Measurements from ENCODE around the gene AP1M2. TPM values are rescaled to one million over a fixed set of nuclear protein-coding genes. Genes with fewer than 3 reads are reported as not detected.

Gene AP1M2
- total RNA-seq, 1 donor from 2014 or later, result 4.5 TPM

GRCh38 chr19:10617409-10618121 lies 30.5 kb upstream of the AP1M2 start:
- Histone ChIP-seq H3K27ac (ENCODE audit: low read depth, low read length) (peak overlapping the region; percentile 69), H3K79me2 (ENCODE audit: insufficient read depth, low read length) (peaks cover 30% of the 10 kb centered on the region), H3K4me2 (ENCODE audit: low read length) (peak overlapping the region; percentile 61), H3K9me3 (ENCODE audit: insufficient read depth, low read depth, low read length) (no peaks in the 10 kb centered on the region), H2AFZ (ENCODE audit: low read depth, low read length) (peak overlapping the region; percentile 38), H3K36me3 (ENCODE audit: insufficient read depth, low read length) (peaks cover 2% of the 10 kb centered on the region), H3K9ac (ENCODE audit: low read length) (peak overlapping the region; percentile 50), H3K27me3 (ENCODE audit: insufficient read depth, low read length) (no peaks in the 10 kb centered on the region), H4K20me1 (ENCODE audit: insufficient read depth, low read length) (peaks cover 11% of the 10 kb centered on the region), H3K4me3 (ENCODE audit: insufficient read depth, low read depth, low read length) (no peak overlapping the region), H3K4me1 (ENCODE audit: insufficient read depth, low read length) (peaks cover 9% of the 10 kb centered on the region)
- no peaks in the 10 kb centered on the region for H3K27me3 Mint-ChIP-seq (ENCODE audit: low read depth, unreplicated experiment)
- peak overlapping the region; percentile 58 for H3K4me3 Mint-ChIP-seq (ENCODE audit: unreplicated experiment)
- peak; percentile 87 for DNase-seq (ENCODE audit: low read depth)
- peaks cover 7% of the 10 kb centered on the region for H3K4me1 Mint-ChIP-seq (ENCODE audit: low read depth, unreplicated experiment)
- peak; percentile 26 for FAIRE-seq
- H3K9me3 Mint-ChIP-seq (ENCODE audit: unreplicated experiment), result no peaks in the 10 kb centered on the region
- H3K27ac Mint-ChIP-seq (ENCODE audit: unreplicated experiment), result peak overlapping the region; percentile 77
- H3K36me3 Mint-ChIP-seq (ENCODE audit: low read depth, unreplicated experiment), result peaks cover 10% of the 10 kb centered on the region
- TF ChIP-seq EZH2 (IDR thresholded peaks at IDR 0.05; ENCODE audit: insufficient read depth, low read length) (no peak), CTCF (IDR thresholded peaks at IDR 0.05; ENCODE audit: insufficient read depth, low read depth, low read length) (no peak)

- H3K27ac ChIP-seq (ENCODE audit: low read depth, low read length), result no peak overlapping the region
- H3K36me3 Mint-ChIP-seq (ENCODE audit: low read depth, unreplicated experiment), result peaks cover 7% of the 10 kb centered on the region
- H3K4me1 Mint-ChIP-seq (ENCODE audit: low read depth, unreplicated experiment), result peaks cover 6% of the 10 kb centered on the region
- H2AFZ ChIP-seq (ENCODE audit: low read depth, low read length), result no peak overlapping the region
- H3K36me3 ChIP-seq (ENCODE audit: insufficient read depth, low read length), result peaks cover 2% of the 10 kb centered on the region
- DNase-seq (ENCODE audit: low read depth) (no peak), FAIRE-seq (no peak)
- no peaks in the 10 kb centered on the region for H3K9me3 Mint-ChIP-seq (ENCODE audit: unreplicated experiment)
- H3K27ac Mint-ChIP-seq (ENCODE audit: unreplicated experiment), result peak overlapping the region; percentile 41
- H3K27me3 ChIP-seq (ENCODE audit: insufficient read depth, low read length), result no peaks in the 10 kb centered on the region
- no peak overlapping the region for H3K4me3 ChIP-seq (ENCODE audit: insufficient read depth, low read depth, low read length)
- H3K4me2 ChIP-seq (ENCODE audit: low read length), result no peak overlapping the region
- no peaks in the 10 kb centered on the region for H3K9me3 ChIP-seq (ENCODE audit: insufficient read depth, low read depth, low read length)
- peaks cover 39% of the 10 kb centered on the region for H3K79me2 ChIP-seq (ENCODE audit: insufficient read depth, low read length)
- H4K20me1 ChIP-seq (ENCODE audit: insufficient read depth, low read length), result peaks cover 6% of the 10 kb centered on the region
- TF ChIP-seq EZH2 (IDR thresholded peaks at IDR 0.05; ENCODE audit: insufficient read depth, low read length), result no peak
- TF ChIP-seq CTCF (IDR thresholded peaks at IDR 0.05; ENCODE audit: insufficient read depth, low read depth, low read length), result no peak
- peaks cover 9% of the 10 kb centered on the region for H3K4me1 ChIP-seq (ENCODE audit: insufficient read depth, low read length)
- H3K27me3 Mint-ChIP-seq (ENCODE audit: low read depth, unreplicated experiment), result no peaks in the 10 kb centered on the region
- H3K4me3 Mint-ChIP-seq (ENCODE audit: unreplicated experiment), result no peak overlapping the region
- no peak overlapping the region for H3K9ac ChIP-seq (ENCODE audit: low read length)
Observed at GRCh38 chr19:10615429-10616023, 28.4 kb upstream of the AP1M2 start.
